SK-N-SH treated with all-trans-retinoic acid at 6 μM for 48 hours (cell line): Measurements from ENCODE around the gene LAMB4.

ENCODE experiments used
- PPARA ChIP-seq: fragments of 250-450 bp; sonication (Bioruptor Pico); IDR thresholded peaks from 2 replicates; pipeline ENCODE4 v1.5.0; 2020; ENCODE audit warnings: mild to moderate bottlenecking, borderline replicate concordance
- ZNF70 ChIP-seq: fragments of 450-650 bp; formaldehyde crosslinking; IDR thresholded peaks from 2 replicates; pipeline ENCODE4 v1.5.0; 2020; ENCODE audit warnings: mild to moderate bottlenecking, moderate library complexity
- TF ChIP-seq, protein P1 (sequence below): fragments of 250-450 bp; sonication (Bioruptor Pico); IDR thresholded peaks from 2 replicates; pipeline ENCODE4 v1.5.0; 2020; ENCODE audit warnings: mild to moderate bottlenecking, moderate library complexity

DNA sequence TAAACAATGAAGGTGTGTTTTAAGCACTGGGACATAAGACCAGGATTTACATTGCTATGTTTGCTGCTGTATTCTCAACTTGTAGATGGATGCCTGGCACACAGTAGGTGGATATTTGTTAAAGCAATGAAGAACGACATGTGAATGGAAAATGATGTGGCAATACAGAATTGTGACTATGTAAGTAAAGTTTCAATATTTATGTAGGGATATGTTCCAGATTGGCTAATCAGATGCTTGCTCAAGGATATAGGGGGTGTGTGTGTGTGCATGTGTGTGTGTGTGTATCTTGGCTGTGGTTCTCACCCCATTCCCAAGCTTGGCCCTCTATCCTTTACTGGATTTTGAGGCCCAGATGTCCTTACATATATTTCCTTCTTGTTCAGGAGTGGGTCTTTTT lies 84.5 kb downstream of the LAMB4 start:
- no peak for TF ChIP-seq ZNF70
- TF ChIP-seq PPARA (CRISPR knock-in tag), result no peak
- TF ChIP-seq, protein P1, sequence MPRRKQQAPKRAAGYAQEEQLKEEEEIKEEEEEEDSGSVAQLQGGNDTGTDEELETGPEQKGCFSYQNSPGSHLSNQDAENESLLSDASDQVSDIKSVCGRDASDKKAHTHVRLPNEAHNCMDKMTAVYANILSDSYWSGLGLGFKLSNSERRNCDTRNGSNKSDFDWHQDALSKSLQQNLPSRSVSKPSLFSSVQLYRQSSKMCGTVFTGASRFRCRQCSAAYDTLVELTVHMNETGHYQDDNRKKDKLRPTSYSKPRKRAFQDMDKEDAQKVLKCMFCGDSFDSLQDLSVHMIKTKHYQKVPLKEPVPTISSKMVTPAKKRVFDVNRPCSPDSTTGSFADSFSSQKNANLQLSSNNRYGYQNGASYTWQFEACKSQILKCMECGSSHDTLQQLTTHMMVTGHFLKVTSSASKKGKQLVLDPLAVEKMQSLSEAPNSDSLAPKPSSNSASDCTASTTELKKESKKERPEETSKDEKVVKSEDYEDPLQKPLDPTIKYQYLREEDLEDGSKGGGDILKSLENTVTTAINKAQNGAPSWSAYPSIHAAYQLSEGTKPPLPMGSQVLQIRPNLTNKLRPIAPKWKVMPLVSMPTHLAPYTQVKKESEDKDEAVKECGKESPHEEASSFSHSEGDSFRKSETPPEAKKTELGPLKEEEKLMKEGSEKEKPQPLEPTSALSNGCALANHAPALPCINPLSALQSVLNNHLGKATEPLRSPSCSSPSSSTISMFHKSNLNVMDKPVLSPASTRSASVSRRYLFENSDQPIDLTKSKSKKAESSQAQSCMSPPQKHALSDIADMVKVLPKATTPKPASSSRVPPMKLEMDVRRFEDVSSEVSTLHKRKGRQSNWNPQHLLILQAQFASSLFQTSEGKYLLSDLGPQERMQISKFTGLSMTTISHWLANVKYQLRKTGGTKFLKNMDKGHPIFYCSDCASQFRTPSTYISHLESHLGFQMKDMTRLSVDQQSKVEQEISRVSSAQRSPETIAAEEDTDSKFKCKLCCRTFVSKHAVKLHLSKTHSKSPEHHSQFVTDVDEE (CRISPR knock-in tag), result no peak
